ENCODE data around the gene ZNF367. TPM values are rescaled to one million over a fixed set of nuclear protein-coding genes. Genes with fewer than 3 reads are reported as not detected.

The ZNF367 gene
- total RNA-seq: 1 to 10 TPM; 1.9 to 7.0 (median 3.0) TPM

DNA sequence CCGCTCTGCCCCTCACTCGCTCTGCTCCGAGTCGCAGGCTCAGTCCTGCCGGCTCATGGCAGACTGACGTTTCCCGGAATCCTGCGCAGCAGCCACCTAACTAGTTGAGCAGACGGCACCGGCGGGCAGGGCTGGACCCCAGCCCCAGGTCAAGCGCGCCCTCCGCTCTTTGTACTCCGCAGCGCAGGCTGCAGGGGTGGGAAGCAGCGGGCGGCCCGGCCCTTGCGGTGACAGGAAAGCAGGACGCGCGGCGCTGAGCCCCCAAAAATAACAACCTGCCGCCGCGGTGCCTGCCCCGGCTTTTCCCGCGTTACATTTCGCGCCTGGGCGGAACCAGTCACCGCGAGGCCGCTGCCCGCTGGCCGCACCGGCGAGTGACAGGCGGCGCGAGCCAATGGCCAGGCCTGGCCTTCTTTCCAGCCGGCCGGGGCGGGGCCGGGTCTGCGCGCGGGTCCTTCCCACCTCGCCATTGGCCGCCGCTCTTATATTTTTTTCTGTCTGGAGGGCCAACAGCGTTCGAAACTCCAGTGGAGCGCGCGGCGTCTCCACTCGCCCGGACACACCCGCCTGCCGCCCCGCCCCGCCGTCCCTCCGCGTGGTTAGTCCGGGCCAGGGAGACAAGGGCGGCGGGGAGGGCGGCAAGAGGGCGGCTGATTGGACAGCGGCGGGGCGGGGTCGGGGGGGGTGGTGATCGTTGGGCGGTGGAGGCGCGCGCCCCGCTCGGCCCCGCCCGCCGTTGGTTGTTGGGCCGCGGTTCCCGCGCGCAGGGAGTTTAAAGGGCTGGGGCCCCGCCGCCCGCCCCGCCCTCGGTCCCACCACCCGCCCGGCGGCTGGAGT is at the start of gene ZNF367:
Gene ZNF367, minus strand, starts transcription at position 288 of the 837 bp plus-strand sequence. CDS start 338 bp downstream, outside the sequence.
- H3K9me3 ChIP-seq: no peaks in the 10 kb centered on the region
- peak; percentile 98 to 99 for DNase-seq (ENCODE audit: low spot score in 2 of 2)
- H3K27ac ChIP-seq: peak within 1 kb of the TSS; percentile 98
- WGBS: 0% methylated on average over 18 of the region's 100 CpGs
- TF ChIP-seq POLR2AphosphoS5 (IDR thresholded peaks at IDR 0.05): peak in 1 of 3 donors; percentile 85
- TF ChIP-seq POLR2A (IDR thresholded peaks at IDR 0.05): no peak
- peak within 1 kb of the TSS; percentile 88 for H3K4me3 ChIP-seq
- H3K36me3 ChIP-seq: no peaks in the 10 kb centered on the region
- H3K4me1 ChIP-seq: peaks cover 40% of the 10 kb centered on the region
- no peaks in the 10 kb centered on the region for H3K27me3 ChIP-seq

DNA sequence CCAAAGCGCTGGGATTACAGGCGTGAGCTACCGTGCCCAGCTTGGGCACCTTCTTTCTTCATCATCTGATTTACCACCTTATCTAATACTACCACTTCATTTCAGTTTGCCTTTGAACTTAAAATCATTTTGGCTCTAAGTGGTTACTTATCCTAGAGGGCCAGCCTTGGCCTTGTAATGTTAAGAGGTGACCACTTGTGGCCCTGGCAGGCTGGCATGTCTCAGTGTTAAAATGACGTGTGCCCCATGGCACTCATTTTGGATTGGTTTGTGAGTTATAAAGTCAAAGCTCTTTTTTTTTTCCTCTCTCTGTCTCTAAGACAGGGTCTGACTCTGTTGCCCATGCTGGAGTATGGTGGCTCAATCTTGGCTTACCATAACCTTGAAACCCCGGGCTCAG is 49.6 kb upstream of the ZNF367 start:
- no peak for DNase-seq (ENCODE audit: low spot score in 2 of 2)
- no peak for TF ChIP-seq POLR2A (IDR thresholded peaks at IDR 0.05)
- no peak for TF ChIP-seq CTCF (IDR thresholded peaks at IDR 0.05)
- no peak for TF ChIP-seq POLR2AphosphoS5 (IDR thresholded peaks at IDR 0.05)
- no peak for TF ChIP-seq EP300 (IDR thresholded peaks at IDR 0.05)
- H3K36me3 ChIP-seq: peaks cover 52% of the 10 kb centered on the region
- H3K9me3 ChIP-seq: no peaks in the 10 kb centered on the region
- no peaks in the 10 kb centered on the region for H3K4me1 ChIP-seq
- H3K4me3 ChIP-seq: no peak overlapping the region
- H3K27me3 ChIP-seq: no peaks in the 10 kb centered on the region
- no peak overlapping the region for H3K27ac ChIP-seq
- 97% methylated on average over 5 of the region's 5 CpGs for WGBS

GRCh38 chr9:96464426-96464825 is 46.3 kb upstream of the ZNF367 start:
- Histone ChIP-seq H3K27ac (no peak overlapping the region), H3K4me1 (no peaks in the 10 kb centered on the region), H3K27me3 (no peaks in the 10 kb centered on the region), H3K36me3 (peaks cover 20% of the 10 kb centered on the region), H3K9me3 (no peaks in the 10 kb centered on the region), H3K4me3 (no peak overlapping the region)
- no peak for DNase-seq (ENCODE audit: low spot score in 2 of 2)
- TF ChIP-seq CTCF (IDR thresholded peaks at IDR 0.05) (no peak), POLR2AphosphoS5 (IDR thresholded peaks at IDR 0.05) (no peak), POLR2A (IDR thresholded peaks at IDR 0.05) (no peak), EP300 (IDR thresholded peaks at IDR 0.05) (no peak)
- WGBS: 85% methylated on average over 6 of the region's 6 CpGs

- 94% methylated on average over 6 of the region's 6 CpGs for WGBS
- Histone ChIP-seq H3K4me1 (no peaks in the 10 kb centered on the region), H3K27me3 (no peaks in the 10 kb centered on the region), H3K9me3 (no peaks in the 10 kb centered on the region), H3K36me3 (peaks cover 18% of the 10 kb centered on the region), H3K4me3 (no peak overlapping the region), H3K27ac (no peak overlapping the region)
- DNase-seq (ENCODE audit: low spot score in 2 of 2): no peak
- TF ChIP-seq EP300 (IDR thresholded peaks at IDR 0.05) (no peak), CTCF (IDR thresholded peaks at IDR 0.05) (no peak), POLR2AphosphoS5 (IDR thresholded peaks at IDR 0.05) (no peak), POLR2A (IDR thresholded peaks at IDR 0.05) (no peak)
These were observed 44.4 kb upstream of the ZNF367 start for GRCh38 chr9:96462541-96462940.

- TF ChIP-seq CTCF (IDR thresholded peaks at IDR 0.05): no peak
- TF ChIP-seq POLR2A (IDR thresholded peaks at IDR 0.05): no peak
- no peak for TF ChIP-seq POLR2AphosphoS5 (IDR thresholded peaks at IDR 0.05)
- TF ChIP-seq EP300 (IDR thresholded peaks at IDR 0.05): no peak
- Histone ChIP-seq H3K27ac (no peak overlapping the region), H3K4me1 (no peaks in the 10 kb centered on the region), H3K9me3 (no peaks in the 10 kb centered on the region), H3K27me3 (no peaks in the 10 kb centered on the region), H3K4me3 (no peak overlapping the region), H3K36me3 (peaks cover 12% of the 10 kb centered on the region)
- WGBS: 80% methylated on average over 8 of the region's 8 CpGs
- DNase-seq (ENCODE audit: low spot score in 2 of 2): no peak
These were observed 43.2 kb upstream of the ZNF367 start for GRCh38 chr9:96461336-96461735.

All from suprapubic skin (tissue), 4 donors.